Fibroblast of lung (primary cell): ENCODE data around the gene APPL2. TPM values are rescaled to one million over a fixed set of nuclear protein-coding genes. Genes with fewer than 3 reads are reported as not detected.

Source experiments
- DNase-seq, 2 donors: peaks; one replicate each; pipeline versions ENCODE4 v3.0.0 to v3.0.0-alpha.2; 2010; ENCODE audit warnings: low read depth in 2 of 2
- H2AFZ ChIP-seq: 2 replicates; pipeline ENCODE4 v1.5.1; 2012; ENCODE audit warnings: low read length, control low read depth, inconsistent platforms
- H3K27ac ChIP-seq: 2 replicates; pipeline ENCODE4 v1.5.1; 2011; ENCODE audit warnings: low read length, control low read depth; ENCODE audit not compliant: insufficient read depth
- H3K27me3 ChIP-seq: 2 replicates; pipeline ENCODE4 v1.5.1; 2011; ENCODE audit warnings: mild to moderate bottlenecking, low read length; ENCODE audit not compliant: control insufficient read depth, insufficient read depth
- H3K36me3 ChIP-seq: 2 replicates; pipeline ENCODE4 v1.5.1; 2011; ENCODE audit warnings: low read length; ENCODE audit not compliant: control insufficient read depth, insufficient read depth
- H3K4me1 ChIP-seq: 2 replicates; pipeline ENCODE4 v1.5.1; 2011; ENCODE audit warnings: low read length; ENCODE audit not compliant: control insufficient read depth, insufficient read depth; ENCODE audit errors: extremely low read depth
- H3K4me2 ChIP-seq: 2 replicates; pipeline ENCODE4 v1.5.1; 2011; ENCODE audit warnings: low read length, control low read depth; ENCODE audit not compliant: insufficient read depth; ENCODE audit errors: extremely low read depth
- H3K4me3 ChIP-seq, 4 experiments: fragments of 200-600 bp in 1 of 4; sonication (generic) in 1 of 4; replicated peaks in 1 of 4; 2 replicates each; pipeline ENCODE4 v1.5.1; 2011 to 2016; ENCODE audit warnings: low read length in 4 of 4, low read depth in 3 of 4, mild to moderate bottlenecking in 3 of 4, control low read depth in 2 of 4, inconsistent platforms in 1 of 4, mixed read lengths in 1 of 4; ENCODE audit not compliant: insufficient read depth in 1 of 4; ENCODE audit errors: control extremely low read depth in 1 of 4
- H3K79me2 ChIP-seq: 2 replicates; pipeline ENCODE4 v1.5.1; 2012; ENCODE audit warnings: mild to moderate bottlenecking, low read length, inconsistent platforms; ENCODE audit not compliant: control insufficient read depth, insufficient read depth
- H3K9ac ChIP-seq: 2 replicates; pipeline ENCODE4 v1.5.1; 2011; ENCODE audit warnings: mild to moderate bottlenecking, low read length, control low read depth; ENCODE audit not compliant: insufficient read depth
- H3K9me3 ChIP-seq: 2 replicates; pipeline ENCODE4 v1.5.1; 2012; ENCODE audit warnings: low read depth, low read length; ENCODE audit not compliant: control insufficient read depth, insufficient read depth
- H4K20me1 ChIP-seq: 2 replicates; pipeline ENCODE4 v1.5.1; 2011; ENCODE audit warnings: low read length; ENCODE audit not compliant: control insufficient read depth, insufficient read depth; ENCODE audit errors: extremely low read depth
- EZH2 ChIP-seq: IDR thresholded peaks from 2 replicates; pipeline ENCODE4 v1.5.1; 2012; ENCODE audit warnings: low read length, control low read depth, mild to moderate bottlenecking; ENCODE audit errors: missing control alignments
- polyA plus RNA-seq, 2 donors: library from polyadenylated mRNA; depleted of rRNA in 1 of 2; stranded (reverse) in 1 of 2; unstranded in 1 of 2; fragments of >200 nt; gene quantifications; 2 replicates each; pipeline ENCODE4 v1.2.1, GENCODE V29; 2011 to 2012; ENCODE audit warnings: missing spikeins in 1 of 2
- total RNA-seq: library from RNA; depleted of rRNA; stranded (reverse); fragments of >200 nt; gene quantifications from 2 replicates; pipeline ENCODE4 v1.2.1, GENCODE V29; 2014
- TF ChIP-seq, protein P1 (sequence below), 2 donors: IDR thresholded peaks in 1 of 2; conservative IDR thresholded peaks in 1 of 2; 1 replicate in 1 of 2; 2 replicates in 1 of 2; pipeline ENCODE4 v1.5.1; 2011 to 2012; ENCODE audit warnings: low read length in 2 of 2, control low read depth in 1 of 2, inconsistent platforms in 1 of 2, low read depth in 1 of 2, mild to moderate bottlenecking in 1 of 2

APPL2 gene
- total and polyA plus RNA-seq, 2 donors (not counting 1 experiment from before 2014, with no cell fraction given), result 53.8 to 68.0 TPM

DNA sequence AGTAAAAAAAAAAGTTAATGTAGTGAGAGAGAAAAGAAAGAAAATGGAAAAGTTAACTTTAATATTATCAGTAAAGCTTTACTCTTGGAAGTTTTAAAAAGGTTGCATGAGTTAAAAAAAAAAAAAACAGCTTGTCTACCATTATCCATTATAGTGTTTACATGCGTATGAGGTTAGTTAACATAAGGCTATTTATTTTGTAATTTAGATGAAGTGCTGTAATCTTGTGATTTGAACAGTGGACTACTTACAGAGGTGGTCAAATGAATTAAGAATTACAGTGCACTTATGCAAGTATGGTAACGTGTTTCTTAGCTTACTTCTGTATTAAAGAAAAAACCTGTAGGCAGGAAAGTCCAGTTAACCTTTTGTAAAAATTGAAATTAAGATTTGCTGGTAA, 97.7 kb downstream of the APPL2 start:
- Histone ChIP-seq H4K20me1 (no peaks in the 10 kb centered on the region), H3K9me3 (no peaks in the 10 kb centered on the region), H3K4me1 (no peaks in the 10 kb centered on the region), H3K4me2 (no peak overlapping the region), H3K27me3 (no peaks in the 10 kb centered on the region), H3K27ac (no peak overlapping the region), H3K4me3 (no peak overlapping the region), H3K36me3 (peaks cover 2% of the 10 kb centered on the region), H3K79me2 (no peaks in the 10 kb centered on the region), H2AFZ (no peak overlapping the region), H3K9ac (no peak overlapping the region)
- no peak for DNase-seq
- no peak for TF ChIP-seq EZH2
- TF ChIP-seq, protein P1, sequence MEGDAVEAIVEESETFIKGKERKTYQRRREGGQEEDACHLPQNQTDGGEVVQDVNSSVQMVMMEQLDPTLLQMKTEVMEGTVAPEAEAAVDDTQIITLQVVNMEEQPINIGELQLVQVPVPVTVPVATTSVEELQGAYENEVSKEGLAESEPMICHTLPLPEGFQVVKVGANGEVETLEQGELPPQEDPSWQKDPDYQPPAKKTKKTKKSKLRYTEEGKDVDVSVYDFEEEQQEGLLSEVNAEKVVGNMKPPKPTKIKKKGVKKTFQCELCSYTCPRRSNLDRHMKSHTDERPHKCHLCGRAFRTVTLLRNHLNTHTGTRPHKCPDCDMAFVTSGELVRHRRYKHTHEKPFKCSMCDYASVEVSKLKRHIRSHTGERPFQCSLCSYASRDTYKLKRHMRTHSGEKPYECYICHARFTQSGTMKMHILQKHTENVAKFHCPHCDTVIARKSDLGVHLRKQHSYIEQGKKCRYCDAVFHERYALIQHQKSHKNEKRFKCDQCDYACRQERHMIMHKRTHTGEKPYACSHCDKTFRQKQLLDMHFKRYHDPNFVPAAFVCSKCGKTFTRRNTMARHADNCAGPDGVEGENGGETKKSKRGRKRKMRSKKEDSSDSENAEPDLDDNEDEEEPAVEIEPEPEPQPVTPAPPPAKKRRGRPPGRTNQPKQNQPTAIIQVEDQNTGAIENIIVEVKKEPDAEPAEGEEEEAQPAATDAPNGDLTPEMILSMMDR (conservative IDR thresholded peaks at IDR 0.05 in 1 of 2, IDR thresholded peaks at IDR 0.05 in 1 of 2; ENCODE audit: low read depth in 1 of 2, low read length in 2 of 2), result no peak

Other genes with a start within 250 kb of the APPL2 start
- 6.4 and 12.2 TPM in 2 replicates for gene NOPCHAP1, start 249.9 kb downstream of the APPL2 start, total RNA-seq
- gene NOPCHAP1, start 249.9 kb downstream of the APPL2 start, polyA plus RNA-seq, result 4.2 and 7.1 TPM in 2 replicates
- gene ALDH1L2, start 151.7 kb downstream of the APPL2 start, total RNA-seq, result 35.7 and 59.1 TPM in 2 replicates
- gene ALDH1L2, start 151.7 kb downstream of the APPL2 start, polyA plus RNA-seq, result 37.8 and 88.2 TPM in 2 replicates
- 88.1 and 98.3 TPM in 2 replicates for gene WASHC4, start 128.4 kb downstream of the APPL2 start, total RNA-seq
- gene WASHC4, start 128.4 kb downstream of the APPL2 start, polyA plus RNA-seq, result 40.2 and 56.5 TPM in 2 replicates
- gene C12orf75, start 94.5 kb upstream of the APPL2 start, total RNA-seq, result 40.6 and 133 TPM in 2 replicates
- gene C12orf75, start 94.5 kb upstream of the APPL2 start, polyA plus RNA-seq, result 298 and 336 TPM in 2 replicates